ENCODE measurements around the gene HIVEP2.
A peak's percentile ranks its signal among the peaks of the same experiment; 100 is the strongest.

HIVEP2 gene

DNA sequence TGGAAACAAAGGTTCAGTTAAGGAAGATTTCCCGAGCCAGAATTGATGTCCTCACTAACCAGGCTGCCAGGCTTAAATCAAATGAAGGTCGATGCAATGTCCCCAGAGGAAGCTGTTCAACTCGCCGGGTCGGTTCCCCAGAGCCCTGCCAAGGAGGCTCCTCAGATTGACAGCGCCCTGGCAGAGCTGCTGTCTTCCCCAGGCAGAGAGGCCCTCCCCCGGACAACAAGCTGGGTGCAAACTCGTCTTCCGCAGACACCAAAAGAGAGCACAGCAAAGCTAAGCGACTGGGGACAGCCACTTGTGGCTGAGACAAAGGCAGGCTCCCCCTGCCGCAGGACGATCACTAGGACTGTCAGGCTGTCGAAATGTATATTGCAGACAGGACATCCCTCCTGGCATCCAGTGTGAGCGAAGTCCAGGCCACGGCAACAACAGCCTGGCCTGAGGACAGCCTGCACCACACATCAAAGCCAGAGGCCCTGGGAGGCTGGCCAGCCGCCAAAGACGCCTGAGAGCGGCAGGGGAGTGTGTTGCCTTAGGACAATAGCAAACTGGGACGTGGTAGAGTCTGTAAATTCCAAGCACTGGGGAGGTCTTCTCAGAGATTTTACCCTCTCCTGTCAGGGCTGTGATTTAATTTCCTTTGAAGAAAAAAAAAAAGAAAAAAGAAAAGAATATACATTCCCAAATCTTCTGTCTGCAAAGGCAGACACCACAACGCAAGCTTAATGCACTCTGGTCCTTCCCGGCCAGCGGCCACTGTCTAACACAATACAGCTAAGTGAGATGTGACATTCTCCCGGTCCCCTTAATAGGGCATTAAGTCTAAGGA is 99.1 kb downstream of the HIVEP2 start:
- H3K4me1 ChIP-seq, result peaks cover 30% of the 10 kb centered on the region
- TF ChIP-seq, protein P1, sequence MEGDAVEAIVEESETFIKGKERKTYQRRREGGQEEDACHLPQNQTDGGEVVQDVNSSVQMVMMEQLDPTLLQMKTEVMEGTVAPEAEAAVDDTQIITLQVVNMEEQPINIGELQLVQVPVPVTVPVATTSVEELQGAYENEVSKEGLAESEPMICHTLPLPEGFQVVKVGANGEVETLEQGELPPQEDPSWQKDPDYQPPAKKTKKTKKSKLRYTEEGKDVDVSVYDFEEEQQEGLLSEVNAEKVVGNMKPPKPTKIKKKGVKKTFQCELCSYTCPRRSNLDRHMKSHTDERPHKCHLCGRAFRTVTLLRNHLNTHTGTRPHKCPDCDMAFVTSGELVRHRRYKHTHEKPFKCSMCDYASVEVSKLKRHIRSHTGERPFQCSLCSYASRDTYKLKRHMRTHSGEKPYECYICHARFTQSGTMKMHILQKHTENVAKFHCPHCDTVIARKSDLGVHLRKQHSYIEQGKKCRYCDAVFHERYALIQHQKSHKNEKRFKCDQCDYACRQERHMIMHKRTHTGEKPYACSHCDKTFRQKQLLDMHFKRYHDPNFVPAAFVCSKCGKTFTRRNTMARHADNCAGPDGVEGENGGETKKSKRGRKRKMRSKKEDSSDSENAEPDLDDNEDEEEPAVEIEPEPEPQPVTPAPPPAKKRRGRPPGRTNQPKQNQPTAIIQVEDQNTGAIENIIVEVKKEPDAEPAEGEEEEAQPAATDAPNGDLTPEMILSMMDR (IDR thresholded peaks at IDR 0.05), result no peak

DNA sequence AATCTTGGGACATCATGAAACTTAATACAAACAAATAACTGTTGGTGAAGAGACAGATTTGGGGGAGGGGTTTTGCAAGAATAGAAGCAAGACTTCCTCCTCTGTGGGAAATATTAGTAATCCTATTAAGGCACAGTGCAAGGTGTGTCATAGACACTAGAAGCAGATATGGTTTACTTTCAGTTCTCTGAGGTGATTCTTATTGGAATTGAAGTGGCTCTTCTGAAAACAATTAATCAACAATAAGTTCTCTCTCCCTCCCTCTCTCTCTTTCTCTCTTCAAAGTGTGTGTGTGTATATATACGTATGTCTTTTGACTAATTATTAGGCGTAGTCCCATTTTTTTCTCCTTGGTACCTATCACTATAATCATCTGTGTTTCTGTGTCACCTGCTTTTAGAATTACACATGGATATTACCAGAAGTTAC is 99.8 kb downstream of the HIVEP2 start:
- H3K9me3 ChIP-seq (ENCODE audit: control insufficient read depth, low read length), result no peaks in the 10 kb centered on the region
- H3K79me2 ChIP-seq, result peaks cover 7% of the 10 kb centered on the region
- TF ChIP-seq, protein P1 (IDR thresholded peaks at IDR 0.05), result no peak
- peaks cover 30% of the 10 kb centered on the region for H3K4me1 ChIP-seq
- H2AFZ ChIP-seq, result peak overlapping the region; percentile 78
- H3K9ac ChIP-seq, result no peak overlapping the region
- H3K27me3 ChIP-seq (ENCODE audit: control insufficient read depth, insufficient read depth, low read length), result no peaks in the 10 kb centered on the region
- H3K27ac ChIP-seq, result peak overlapping the region; percentile 80
- H3K36me3 ChIP-seq (ENCODE audit: control insufficient read depth, insufficient read depth, low read length), result no peaks in the 10 kb centered on the region
- peak overlapping the region; percentile 44 for H3K4me2 ChIP-seq (ENCODE audit: low read length)
- peak overlapping the region; percentile 8 for H3K4me3 ChIP-seq (ENCODE audit: low read depth, low read length)

More for the DNA sequence above, 99.1 kb downstream of the HIVEP2 start:
- Histone ChIP-seq H3K27ac (peak overlapping the region; percentile 80), H3K27me3 (ENCODE audit: control insufficient read depth, insufficient read depth, low read length) (no peaks in the 10 kb centered on the region), H3K36me3 (ENCODE audit: control insufficient read depth, insufficient read depth, low read length) (no peaks in the 10 kb centered on the region), H3K4me2 (ENCODE audit: low read length) (peak overlapping the region; percentile 44), H3K9me3 (ENCODE audit: control insufficient read depth, low read length) (no peaks in the 10 kb centered on the region), H3K9ac (no peak overlapping the region), H3K4me3 (ENCODE audit: low read depth, low read length) (peak overlapping the region; percentile 8), H2AFZ (peak overlapping the region; percentile 78), H3K79me2 (peaks cover 7% of the 10 kb centered on the region)

DNA sequence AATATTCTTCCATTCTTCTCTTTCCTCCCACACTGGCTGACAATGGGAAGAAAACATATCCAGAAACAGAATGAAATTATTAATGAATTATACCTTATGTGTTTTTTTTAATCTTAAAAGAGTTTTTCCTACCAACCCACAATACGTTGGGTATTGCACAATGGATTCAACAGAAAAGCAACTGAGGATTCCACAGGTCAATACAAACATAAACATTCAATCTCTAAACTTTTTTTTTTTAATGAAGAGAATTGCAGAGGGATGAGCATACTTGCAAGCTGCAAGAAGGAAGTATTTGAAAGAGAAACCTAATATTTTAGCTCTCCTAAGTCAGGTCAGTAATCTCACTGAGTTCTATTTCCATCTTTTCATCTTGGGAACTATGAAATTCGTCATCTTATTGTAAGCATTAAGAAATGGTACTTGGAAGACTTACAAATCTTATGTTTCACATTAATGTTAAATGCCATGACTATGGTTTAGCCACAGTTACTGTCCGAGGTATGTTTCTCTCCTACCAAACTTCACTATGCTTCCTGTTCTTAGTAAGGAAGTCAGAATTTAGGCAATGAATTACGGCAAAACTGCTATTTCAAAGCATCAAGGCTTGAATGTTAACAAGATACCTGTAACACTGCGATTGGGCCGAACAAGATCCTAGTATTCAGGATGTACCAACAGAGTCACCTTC is 100.8 kb downstream of the HIVEP2 start:
- Histone ChIP-seq H3K4me1 (peaks cover 30% of the 10 kb centered on the region), H3K4me3 (ENCODE audit: low read depth, low read length) (no peak overlapping the region), H3K27ac (no peak overlapping the region)

DNA sequence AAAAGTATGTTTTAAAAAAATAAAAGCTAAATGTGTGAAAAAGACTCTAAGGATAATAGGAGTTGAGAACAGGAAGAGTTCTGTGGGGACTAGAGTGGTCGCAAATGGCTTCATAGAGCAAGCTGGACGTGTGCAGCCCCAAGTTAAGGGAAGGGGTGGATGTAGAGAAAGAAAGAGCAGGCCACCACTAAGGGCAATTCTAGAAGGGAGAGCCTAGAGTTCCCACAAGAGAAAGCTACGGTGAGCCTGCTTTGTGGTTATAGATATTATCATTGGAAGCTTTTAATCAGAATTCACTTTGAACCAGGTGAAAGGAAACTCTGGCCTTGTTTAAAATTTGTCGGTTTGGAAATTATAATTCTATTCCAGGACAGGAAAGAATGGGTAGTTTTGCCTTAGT is 101.6 kb downstream of the HIVEP2 start:
- Histone ChIP-seq H3K4me3 (ENCODE audit: low read depth, low read length) (no peak overlapping the region), H3K4me1 (peaks cover 30% of the 10 kb centered on the region)
- TF ChIP-seq, protein P1 (IDR thresholded peaks at IDR 0.05), result no peak

More for the DNA sequence above, 100.8 kb downstream of the HIVEP2 start:
- no peak overlapping the region for H3K4me2 ChIP-seq (ENCODE audit: low read length)
- H3K9ac ChIP-seq, result no peak overlapping the region
- no peaks in the 10 kb centered on the region for H3K27me3 ChIP-seq (ENCODE audit: control insufficient read depth, insufficient read depth, low read length)
- TF ChIP-seq, protein P1 (IDR thresholded peaks at IDR 0.05), result no peak
- H2AFZ ChIP-seq, result no peak overlapping the region
- no peaks in the 10 kb centered on the region for H3K36me3 ChIP-seq (ENCODE audit: control insufficient read depth, insufficient read depth, low read length)
- H3K9me3 ChIP-seq (ENCODE audit: control insufficient read depth, low read length), result no peaks in the 10 kb centered on the region
- H3K79me2 ChIP-seq, result peaks cover 8% of the 10 kb centered on the region

More for the DNA sequence above, 101.6 kb downstream of the HIVEP2 start:
- Histone ChIP-seq H3K9ac (no peak overlapping the region), H3K27ac (no peak overlapping the region), H2AFZ (no peak overlapping the region), H3K79me2 (peaks cover 12% of the 10 kb centered on the region), H3K27me3 (ENCODE audit: control insufficient read depth, insufficient read depth, low read length) (no peaks in the 10 kb centered on the region), H3K9me3 (ENCODE audit: control insufficient read depth, low read length) (no peaks in the 10 kb centered on the region), H3K4me2 (ENCODE audit: low read length) (no peak overlapping the region), H3K36me3 (ENCODE audit: control insufficient read depth, insufficient read depth, low read length) (no peaks in the 10 kb centered on the region)

Data from parathyroid adenoma (tissue), 2 donors.